Measurements from ENCODE around the gene HOXA13. TPM values are rescaled to one million over a fixed set of nuclear protein-coding genes. Genes with fewer than 3 reads are reported as not detected.

The HOXA13 gene
- total RNA-seq, 1 donor from 2014 or later: not detected

GRCh38 chr7:27191833-27192545 is 7.9 kb downstream of the HOXA13 start:
- ATAC-seq (ENCODE audit: low read depth) (no peak), DNase-seq (peak; percentile 22)
- intact Hi-C loops (cut with micrococcal nuclease): loop anchor here (10.0 kb wide), 2 partner anchors 1083 to 1763 kb away; partner anchors contain the start of gene TRIL
- ChIA-PET POLR2A (interaction anchor here (0.6 to 0.7 kb wide), 4 partner anchors 64 to 1336 kb away, joined by 3 to 6 read pairs (median 4); no protein-coding TSS in a partner anchor), CTCF (interaction anchor here (1.4 kb wide), 1 partner anchor 42 kb away, joined by 3 read pairs; no protein-coding TSS in a partner anchor)
- Mint-ChIP-seq H3K9me3 (no peaks in the 10 kb centered on the region), H3K27me3 (peaks cover 72% of the 10 kb centered on the region), H3K4me1 (peaks cover 33% of the 10 kb centered on the region), H3K4me3 (no peak overlapping the region), H3K27ac (peak overlapping the region; percentile 35), H3K36me3 (ENCODE audit: low read depth) (no peaks in the 10 kb centered on the region)
- TF ChIP-seq CTCF (IDR thresholded peaks at IDR 0.05): no peak

GRCh38 chr7:27191161-27191731 is 8.6 kb downstream of the HOXA13 start:
- Mint-ChIP-seq H3K4me3 (no peak overlapping the region), H3K27me3 (peaks cover 73% of the 10 kb centered on the region), H3K9me3 (no peaks in the 10 kb centered on the region), H3K36me3 (ENCODE audit: low read depth) (no peaks in the 10 kb centered on the region), H3K27ac (no peak overlapping the region), H3K4me1 (peaks cover 34% of the 10 kb centered on the region)
- no peak for TF ChIP-seq CTCF (IDR thresholded peaks at IDR 0.05)
- CTCF ChIA-PET: interaction anchor here (1.2 to 1.9 kb wide), 2 partner anchors 12 to 41 kb away, joined by 5 to 6 read pairs; no protein-coding TSS in a partner anchor
- DNase-seq (peak; percentile 12), ATAC-seq (ENCODE audit: low read depth) (no peak)
- POLR2A ChIA-PET: interaction anchor here (1.3 kb wide), 1 partner anchor 20 kb away, joined by 3 read pairs; no protein-coding TSS in a partner anchor
- intact Hi-C loops (cut with micrococcal nuclease): loop anchor here (10.0 kb wide), 2 partner anchors 1084 to 1764 kb away; partner anchors contain the start of gene TRIL

- ChIA-PET CTCF (interaction anchor here (0.8 to 1.9 kb wide), 3 partner anchors 11 to 40 kb away, joined by 4 to 6 read pairs (median 5); no protein-coding TSS in a partner anchor), POLR2A (interaction anchor here (1.3 kb wide), 1 partner anchor 19 kb away, joined by 3 read pairs; no protein-coding TSS in a partner anchor)
- H3K9me3 Mint-ChIP-seq: no peaks in the 10 kb centered on the region
- ATAC-seq (ENCODE audit: low read depth): no peak
- peaks cover 78% of the 10 kb centered on the region for H3K27me3 Mint-ChIP-seq
- H3K27ac Mint-ChIP-seq: no peak overlapping the region
- H3K4me3 Mint-ChIP-seq: no peak overlapping the region
- TF ChIP-seq CTCF (IDR thresholded peaks at IDR 0.05): no peak
- intact Hi-C loops (cut with micrococcal nuclease): loop anchor here (5.0 to 10.0 kb wide), 3 partner anchors 1085 to 1765 kb away; partner anchors contain the start of gene TRIL
- DNase-seq: peak; percentile 10
- peaks cover 43% of the 10 kb centered on the region for H3K4me1 Mint-ChIP-seq
- no peaks in the 10 kb centered on the region for H3K36me3 Mint-ChIP-seq (ENCODE audit: low read depth)
These were observed 9.7 kb downstream of the HOXA13 start for GRCh38 chr7:27189997-27190748.

- H3K9me3 Mint-ChIP-seq: no peaks in the 10 kb centered on the region
These were observed 10.4 kb downstream of the HOXA13 start for GRCh38 chr7:27189295-27189996.

More at GRCh38 chr7:27189295-27189996, 10.4 kb downstream of the HOXA13 start:
- no peak overlapping the region for H3K27ac Mint-ChIP-seq
- ChIA-PET CTCF (interaction anchor here (1.9 kb wide), 1 partner anchor 10 kb away, joined by 5 read pairs; no protein-coding TSS in a partner anchor), POLR2A (no interaction called here)
- H3K36me3 Mint-ChIP-seq (ENCODE audit: low read depth): no peaks in the 10 kb centered on the region
- peaks cover 78% of the 10 kb centered on the region for H3K27me3 Mint-ChIP-seq
- TF ChIP-seq CTCF (IDR thresholded peaks at IDR 0.05): no peak
- intact Hi-C loops (cut with micrococcal nuclease): loop anchor here (5.0 kb wide), 1 partner anchor 1327 kb away; no protein-coding TSS in a partner anchor
- peak; percentile 14 for DNase-seq
- ATAC-seq (ENCODE audit: low read depth): no peak
- H3K4me3 Mint-ChIP-seq: no peak overlapping the region
- peaks cover 50% of the 10 kb centered on the region for H3K4me1 Mint-ChIP-seq

Data from activated B cell treated with CpG ODN at 0.5 μM for 24 hours (primary cell).